Stimulated activated CD4-positive, alpha-beta T cell treated with anti-CD3 and anti-CD28 coated beads, Interleukin-4, amount 100 ng/mL, for 48 hours (primary cell): Measurements from ENCODE around the gene RILPL2.
"Not testable (repeated sequence)": the region's sequence is repeated elsewhere in the genome, so short reads cannot be mapped to it uniquely, and the experiment has no call there.

Experiments
- DNase-seq, 2 donors: peaks; one replicate each; pipeline ENCODE4 v3.0.0-alpha.2; 2020; ENCODE audit warnings: low read depth in 2 of 2

RILPL2 gene

GRCh38 chr12:123382684-123383083 lies 53.8 kb downstream of the RILPL2 start:
- DNase-seq, result no peak

GRCh38 chr12:123379391-123379790 lies 57.1 kb downstream of the RILPL2 start:
- no peak for DNase-seq

GRCh38 chr12:123372415-123372814 lies 64.1 kb downstream of the RILPL2 start:
- DNase-seq, result not testable (repeated sequence)

- not testable (repeated sequence) for DNase-seq
These were observed 64.7 kb downstream of the RILPL2 start for GRCh38 chr12:123371667-123372368.

- no peak for DNase-seq
These were observed 67.3 kb downstream of the RILPL2 start for GRCh38 chr12:123369229-123369628.

GRCh38 chr12:123368431-123368830 lies 68.1 kb downstream of the RILPL2 start:
- DNase-seq, result not testable (repeated sequence)

GRCh38 chr12:123367511-123367910 lies 69.0 kb downstream of the RILPL2 start:
- no peak for DNase-seq
